Daoy (cell line): ENCODE data around the gene KCNMA1. TPM values are rescaled to one million over a fixed set of nuclear protein-coding genes. Genes with fewer than 3 reads are reported as not detected.

Experiments
- DNase-seq: peaks from one replicate; pipeline ENCODE4 v3.0.0-alpha.2; 2015; ENCODE audit warnings: low read depth
- total RNA-seq: library from RNA; depleted of rRNA; stranded (reverse); fragments of >200 nt; shearing (Covaris generic); gene quantifications from 2 replicates; pipeline ENCODE4 v1.2.3, GENCODE V29; 2014

Gene KCNMA1
- total RNA-seq, 1 experiment from 2014 or later, result 28.8 TPM

DNA sequence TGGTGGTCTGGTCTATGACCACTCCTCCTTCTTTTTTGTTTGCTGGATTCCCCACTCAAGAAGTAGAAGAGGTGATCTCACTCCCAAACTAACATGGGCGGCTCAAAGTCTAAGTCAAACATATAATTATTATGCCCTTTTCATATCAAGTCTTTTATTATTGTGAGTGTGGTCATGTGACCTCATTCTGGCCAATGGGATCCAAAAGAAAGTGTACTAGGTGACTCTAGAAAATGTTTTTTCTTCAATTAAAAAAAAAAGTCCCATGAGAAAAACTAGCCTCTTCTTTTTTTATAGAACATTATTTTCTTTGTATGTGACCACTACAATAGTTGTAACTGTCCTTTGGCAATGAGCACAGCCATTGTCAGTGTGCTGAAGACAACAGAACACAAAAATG is 772.7 kb downstream of the KCNMA1 start:
- DNase-seq, result no peak

DNA sequence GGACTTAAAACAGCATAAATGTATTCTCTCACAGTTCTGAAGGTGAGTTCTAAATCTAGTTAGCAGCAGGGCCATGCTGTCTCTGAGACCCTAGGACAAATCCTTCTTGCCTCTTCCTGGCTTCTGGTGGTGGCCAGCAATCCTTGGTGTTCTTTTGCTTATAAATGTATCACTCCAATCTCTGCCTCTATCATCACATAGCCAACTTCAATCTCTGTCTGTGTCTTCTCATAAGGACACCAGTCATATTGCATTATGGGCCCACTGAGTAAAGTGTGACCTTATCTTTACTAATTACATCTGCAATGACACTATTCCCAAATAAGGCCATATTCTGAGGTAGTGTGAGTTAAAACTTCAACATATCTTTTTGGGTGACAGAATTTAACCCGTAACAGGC is 778.9 kb downstream of the KCNMA1 start:
- no peak for DNase-seq

DNA sequence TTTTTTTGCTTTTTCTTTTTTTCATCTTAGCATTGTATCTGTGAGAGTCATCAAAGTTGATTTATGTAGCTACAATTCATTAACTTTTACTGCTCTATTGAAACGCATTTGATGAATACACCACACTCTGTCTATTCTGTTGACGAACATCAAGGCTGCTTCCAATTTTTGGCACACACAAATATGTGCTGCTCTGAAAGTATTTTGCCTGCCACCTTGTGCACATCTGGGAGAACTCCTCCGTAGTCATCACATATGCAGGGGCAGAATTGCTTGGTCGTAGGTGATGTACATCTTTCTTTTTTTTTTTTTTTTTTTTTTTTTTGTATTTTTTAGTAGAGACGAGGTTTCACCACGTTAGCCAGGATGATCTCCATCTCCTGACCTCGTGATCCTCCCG is 796.8 kb downstream of the KCNMA1 start:
- DNase-seq, result peak; percentile 6

DNA sequence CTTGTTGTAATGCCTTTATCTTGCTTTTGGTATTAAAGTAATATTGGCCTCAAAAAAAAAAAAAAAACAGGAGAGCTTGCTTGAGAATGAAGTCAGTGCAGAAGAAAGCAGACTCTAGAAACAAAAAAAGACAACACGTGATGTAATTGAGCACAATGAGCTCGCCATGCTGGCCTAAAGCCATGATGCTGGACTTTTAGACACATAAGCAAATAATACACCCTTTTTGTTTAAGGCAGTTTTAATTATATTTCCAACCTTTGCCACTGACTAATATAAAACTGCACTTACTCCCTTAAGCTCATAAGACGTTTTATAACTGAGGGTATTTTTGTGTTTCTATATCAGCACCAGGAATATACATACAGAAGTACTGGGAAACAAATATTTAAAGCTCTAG is 798.3 kb downstream of the KCNMA1 start:
- no peak for DNase-seq

DNA sequence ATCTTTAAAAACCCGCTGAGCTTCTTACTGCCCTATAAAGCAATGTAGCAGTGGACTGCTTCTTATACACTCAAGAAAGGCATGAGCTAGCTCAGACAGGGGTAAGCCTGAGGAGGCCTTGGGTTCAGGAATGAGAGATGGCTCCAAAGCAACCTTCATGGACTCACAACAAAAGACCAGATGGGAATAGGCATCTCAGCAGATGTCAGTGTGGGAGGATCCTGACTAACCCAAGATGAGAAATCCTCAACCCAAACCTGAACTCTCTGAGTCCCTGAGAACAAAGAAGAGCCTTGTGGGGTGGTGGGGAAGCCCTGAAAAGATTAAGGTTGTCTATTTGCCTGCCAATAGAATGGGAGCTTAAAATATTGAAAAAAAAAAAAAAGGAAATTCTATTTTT is 807.4 kb downstream of the KCNMA1 start:
- DNase-seq, result no peak

DNA sequence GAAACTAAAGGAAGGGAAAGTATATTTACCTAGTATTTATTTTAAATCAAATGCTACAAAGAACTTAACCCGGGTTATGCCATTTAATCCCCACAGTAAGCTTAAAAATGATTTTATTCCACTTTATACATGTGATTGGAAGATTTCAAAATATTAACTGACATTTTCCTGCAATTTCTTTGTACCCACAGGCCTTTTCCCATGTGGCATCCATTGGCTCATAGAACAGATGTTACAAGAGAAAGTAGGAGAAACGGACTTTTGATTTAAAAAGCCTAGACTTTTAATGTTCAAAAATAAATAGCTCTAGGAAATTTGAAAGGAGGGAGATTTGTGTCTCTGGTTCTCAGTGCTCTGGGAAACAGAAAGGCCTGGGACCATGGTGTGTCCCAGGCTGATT is 807.9 kb downstream of the KCNMA1 start:
- DNase-seq, result no peak
